Colonic mucosa (tissue), 4 donors: Measurements from ENCODE around the gene SHMT1. TPM values are rescaled to one million over a fixed set of nuclear protein-coding genes. Genes with fewer than 3 reads are reported as not detected.
"Not testable (repeated sequence)": the region's sequence is repeated elsewhere in the genome, so short reads cannot be mapped to it uniquely, and the experiment has no call there.

Source experiments
- DNase-seq: peaks from one replicate; pipeline ENCODE4 v3.0.0-alpha.2; 2020
- H3K27ac ChIP-seq: fragments of 200-600 bp; one replicate; pipeline ENCODE4 v1.8.0; 2021
- H3K27me3 ChIP-seq: fragments of 200-600 bp; one replicate; pipeline ENCODE4 v1.8.0; 2021
- H3K36me3 ChIP-seq: fragments of 200-600 bp; one replicate; pipeline ENCODE4 v1.8.0; 2021
- H3K4me1 ChIP-seq: fragments of 200-600 bp; one replicate; pipeline ENCODE4 v1.8.0; 2021; ENCODE audit warnings: mild to moderate bottlenecking
- H3K4me3 ChIP-seq: fragments of 200-600 bp; one replicate; pipeline ENCODE4 v1.8.0; 2021
- H3K9ac ChIP-seq, 2 donors: one replicate each; pipeline ENCODE4 v1.7.0; 2013; ENCODE audit warnings: control low read depth in 2 of 2, low read depth in 2 of 2, low read length in 2 of 2
- H3K9me3 ChIP-seq: fragments of 200-600 bp; one replicate; pipeline ENCODE4 v1.8.0; 2021
- intact Hi-C: fragments of 100-400 bp; cut with DNase I; formaldehyde crosslinking; loops from one replicate; pipeline ENCODE4 v1.14.1; 2022
- total RNA-seq, 2 donors: library from RNA; stranded (reverse); fragmentation: NEBNext Ultra II Directional in 1 of 2; extraction: Animal tissue kit (Norgen Biotek cat#: 25700) in 1 of 2; gene quantifications; one replicate each; pipeline ENCODE4 v1.2.1, GENCODE V29; 2021
- TF ChIP-seq, protein P1 (sequence below): fragments of 200-600 bp; IDR thresholded peaks from one replicate; pipeline ENCODE4 v1.8.0; 2022; ENCODE audit warnings: antibody characterized with exemption, mild to moderate bottlenecking
- donor health status: healthy.
- donor health status: DM: no; HTN: no; CAD: no.
- donor health status: DM: no; HTN: no; CAD: no.

SHMT1 gene
- total RNA-seq, 2 donors from 2014 or later = 41.4 to 58.0 TPM

DNA sequence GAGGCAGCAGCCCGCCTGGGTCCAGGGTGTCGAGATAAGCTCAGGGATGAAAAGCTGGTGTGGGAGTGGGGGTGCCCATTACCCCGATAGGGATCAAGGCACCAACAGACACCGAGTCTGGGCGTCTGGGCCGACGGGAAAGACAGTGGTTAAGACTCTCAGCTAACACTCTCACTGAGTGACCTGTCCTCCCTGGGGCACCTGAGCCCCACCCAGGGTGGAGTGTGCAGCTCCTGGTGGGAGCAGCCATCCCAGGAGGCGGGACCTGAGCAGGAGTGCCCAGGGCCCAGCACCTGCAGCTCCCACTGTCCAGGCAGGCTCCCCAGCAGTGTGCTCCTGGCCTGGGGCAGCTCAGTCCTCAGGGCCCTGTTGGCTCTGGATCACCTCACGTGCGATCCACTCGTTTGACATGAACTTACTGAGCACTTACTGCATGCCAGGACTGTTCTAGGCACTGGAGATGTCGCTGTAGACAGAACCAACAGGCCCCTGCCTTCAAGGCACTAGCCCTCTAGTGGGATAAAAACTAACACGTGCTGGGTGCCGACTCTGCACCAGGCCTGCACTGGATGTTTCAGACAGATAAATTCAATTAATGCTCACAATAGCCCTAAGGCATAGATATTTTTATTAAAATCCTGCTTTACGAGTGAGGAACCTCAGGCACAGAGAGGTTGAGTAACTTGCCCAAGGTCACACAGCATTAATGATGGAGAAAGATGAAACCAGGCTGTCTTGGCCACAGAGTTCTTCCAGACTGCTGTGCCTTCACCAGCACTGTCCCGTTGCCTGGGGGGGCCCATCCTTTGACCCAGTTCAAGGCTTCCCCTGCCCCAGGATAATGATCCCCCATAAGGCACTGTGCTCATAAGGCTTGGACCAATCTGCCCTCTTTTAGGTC lies 16.1 kb upstream of the SHMT1 start:
- no peak overlapping the region for H3K9ac ChIP-seq
- peaks cover 4% of the 10 kb centered on the region for H3K4me1 ChIP-seq
- H3K9me3 ChIP-seq = no peaks in the 10 kb centered on the region
- intact Hi-C loops = no loop called here
- H3K27me3 ChIP-seq = no peaks in the 10 kb centered on the region
- TF ChIP-seq, protein P1, sequence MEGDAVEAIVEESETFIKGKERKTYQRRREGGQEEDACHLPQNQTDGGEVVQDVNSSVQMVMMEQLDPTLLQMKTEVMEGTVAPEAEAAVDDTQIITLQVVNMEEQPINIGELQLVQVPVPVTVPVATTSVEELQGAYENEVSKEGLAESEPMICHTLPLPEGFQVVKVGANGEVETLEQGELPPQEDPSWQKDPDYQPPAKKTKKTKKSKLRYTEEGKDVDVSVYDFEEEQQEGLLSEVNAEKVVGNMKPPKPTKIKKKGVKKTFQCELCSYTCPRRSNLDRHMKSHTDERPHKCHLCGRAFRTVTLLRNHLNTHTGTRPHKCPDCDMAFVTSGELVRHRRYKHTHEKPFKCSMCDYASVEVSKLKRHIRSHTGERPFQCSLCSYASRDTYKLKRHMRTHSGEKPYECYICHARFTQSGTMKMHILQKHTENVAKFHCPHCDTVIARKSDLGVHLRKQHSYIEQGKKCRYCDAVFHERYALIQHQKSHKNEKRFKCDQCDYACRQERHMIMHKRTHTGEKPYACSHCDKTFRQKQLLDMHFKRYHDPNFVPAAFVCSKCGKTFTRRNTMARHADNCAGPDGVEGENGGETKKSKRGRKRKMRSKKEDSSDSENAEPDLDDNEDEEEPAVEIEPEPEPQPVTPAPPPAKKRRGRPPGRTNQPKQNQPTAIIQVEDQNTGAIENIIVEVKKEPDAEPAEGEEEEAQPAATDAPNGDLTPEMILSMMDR = no peak
- H3K36me3 ChIP-seq = no peaks in the 10 kb centered on the region
- no peak for DNase-seq
- H3K4me3 ChIP-seq = no peak overlapping the region
- H3K27ac ChIP-seq = no peak overlapping the region

DNA sequence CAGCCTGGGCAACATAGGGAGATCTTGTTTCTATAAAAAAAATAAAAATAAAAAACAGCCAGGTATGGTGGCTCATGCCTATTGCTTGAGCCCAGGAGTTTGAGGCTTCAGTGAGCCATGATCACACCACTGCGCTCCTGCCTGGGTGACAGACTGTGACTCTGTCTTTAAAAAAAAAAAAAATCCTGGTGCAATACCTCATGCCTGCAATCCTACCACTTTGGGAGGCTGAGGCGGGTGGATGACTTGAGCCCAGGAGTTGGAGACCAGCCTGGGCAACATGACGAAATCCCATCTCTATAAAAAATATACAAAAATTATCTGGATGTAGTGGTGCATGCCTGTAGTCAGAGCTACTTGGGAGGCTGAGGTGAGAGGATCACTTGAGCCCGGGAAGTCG lies 15.3 kb upstream of the SHMT1 start:
- H3K9ac ChIP-seq, intact Hi-C loops, H3K27ac ChIP-seq, H3K27me3 ChIP-seq, H3K4me3 ChIP-seq, DNase-seq, H3K36me3 ChIP-seq, H3K9me3 ChIP-seq, H3K4me1 ChIP-seq: not testable (repeated sequence)

DNA sequence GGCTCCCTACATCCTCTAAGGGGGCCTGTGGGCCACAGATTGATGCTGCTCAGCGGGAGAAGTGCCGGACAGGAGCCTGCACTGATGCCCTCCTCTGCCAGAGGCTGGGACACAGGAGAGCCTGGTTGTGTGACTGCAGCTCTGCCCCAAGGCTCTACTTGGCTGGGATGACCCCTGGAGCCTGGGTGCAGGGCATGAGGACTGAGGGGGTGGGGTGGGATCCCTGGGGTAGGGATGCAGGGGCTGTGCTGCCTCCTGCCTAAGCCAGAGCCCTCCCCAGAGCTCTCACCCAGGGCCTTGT lies 14.8 kb upstream of the SHMT1 start:
- intact Hi-C loops = no loop called here
- DNase-seq = no peak
- H3K4me3 ChIP-seq = no peak overlapping the region

DNA sequence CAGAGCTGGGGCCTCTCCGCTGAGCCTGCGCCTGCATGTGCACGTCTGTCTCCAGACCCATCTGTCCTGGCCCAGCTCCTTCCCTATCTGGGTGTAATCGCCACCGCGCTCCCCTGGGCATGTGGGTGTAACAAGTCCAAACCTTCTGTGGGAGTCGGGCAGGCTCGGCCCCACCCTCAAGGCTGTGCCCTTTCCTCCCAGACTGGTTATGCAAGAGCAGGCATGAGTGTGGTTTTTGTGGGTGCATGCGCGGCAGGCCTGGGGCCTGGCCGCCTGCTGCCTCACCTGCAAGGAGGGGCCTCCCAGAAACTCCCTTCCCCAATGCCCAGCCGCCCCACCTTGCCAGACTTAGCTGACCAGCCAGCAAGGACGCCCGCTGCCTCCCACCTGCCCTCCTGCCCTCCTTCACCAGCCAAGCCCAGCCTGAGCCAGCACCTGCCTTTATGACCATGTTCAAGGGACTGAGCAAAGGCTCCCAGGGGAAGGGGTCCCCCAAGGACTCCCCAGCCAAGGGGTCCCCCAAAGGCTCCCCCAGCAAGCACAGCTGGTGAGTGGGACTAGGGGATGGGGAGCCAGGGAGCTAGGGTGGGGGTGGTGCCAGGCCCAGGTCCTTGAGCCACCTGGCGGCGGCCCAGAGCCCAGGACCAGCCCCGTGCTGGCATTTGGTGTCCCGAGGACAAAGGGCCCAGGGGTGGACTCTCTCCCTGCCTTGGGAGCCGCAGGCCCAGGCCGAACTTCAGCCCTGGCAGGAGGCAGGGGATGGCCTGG lies 14.3 kb upstream of the SHMT1 start, which contains the start of gene EVPLL:
Gene EVPLL, plus strand, starts transcription at position 342 of the 768 bp plus-strand sequence. CDS start 3,160 bp downstream, outside the sequence.
- Histone ChIP-seq H3K27me3 (no peaks in the 10 kb centered on the region), H3K36me3 (no peaks in the 10 kb centered on the region), H3K4me1 (peaks cover 4% of the 10 kb centered on the region), H3K27ac (no peak within 1 kb of the TSS), H3K9me3 (no peaks in the 10 kb centered on the region), H3K9ac (no peak within 1 kb of the TSS), H3K4me3 (no peak within 1 kb of the TSS)
- intact Hi-C loops = no loop called here
- peak; percentile 81 for DNase-seq
- TF ChIP-seq, protein P1 = no peak

More for the DNA sequence above, 14.8 kb upstream of the SHMT1 start:
- Histone ChIP-seq H3K27ac (no peak overlapping the region), H3K4me1 (peaks cover 4% of the 10 kb centered on the region), H3K9ac (no peak overlapping the region), H3K27me3 (no peaks in the 10 kb centered on the region), H3K36me3 (no peaks in the 10 kb centered on the region), H3K9me3 (no peaks in the 10 kb centered on the region)
- TF ChIP-seq, protein P1 = no peak

DNA sequence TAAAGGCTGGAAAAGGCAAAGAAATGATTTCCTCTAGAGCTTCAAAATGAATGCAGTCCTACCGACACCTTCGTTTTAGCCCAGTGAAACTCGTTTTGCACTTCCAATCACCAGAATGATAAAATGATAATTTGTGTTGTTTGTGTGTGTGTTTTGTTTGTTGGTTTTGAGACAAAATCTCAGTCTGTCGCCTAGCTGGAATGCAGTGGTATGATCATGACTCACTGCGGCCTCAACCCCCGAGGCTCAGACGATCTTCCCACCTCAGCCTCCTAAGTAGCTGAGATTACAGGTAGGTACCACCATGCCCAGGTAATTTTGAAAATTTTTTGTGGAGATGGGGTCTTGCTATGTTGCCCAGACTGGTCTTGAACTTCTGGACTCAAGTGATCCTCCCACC lies 10.9 kb upstream of the SHMT1 start:
- intact Hi-C loops = no loop called here
- no peaks in the 10 kb centered on the region for H3K27me3 ChIP-seq
- no peak overlapping the region for H3K27ac ChIP-seq
- no peaks in the 10 kb centered on the region for H3K9me3 ChIP-seq
- TF ChIP-seq, protein P1 = no peak
- no peak overlapping the region for H3K4me3 ChIP-seq
- H3K36me3 ChIP-seq = no peaks in the 10 kb centered on the region
- DNase-seq = no peak
- H3K4me1 ChIP-seq = peaks cover 4% of the 10 kb centered on the region
- H3K9ac ChIP-seq = no peak overlapping the region

DNA sequence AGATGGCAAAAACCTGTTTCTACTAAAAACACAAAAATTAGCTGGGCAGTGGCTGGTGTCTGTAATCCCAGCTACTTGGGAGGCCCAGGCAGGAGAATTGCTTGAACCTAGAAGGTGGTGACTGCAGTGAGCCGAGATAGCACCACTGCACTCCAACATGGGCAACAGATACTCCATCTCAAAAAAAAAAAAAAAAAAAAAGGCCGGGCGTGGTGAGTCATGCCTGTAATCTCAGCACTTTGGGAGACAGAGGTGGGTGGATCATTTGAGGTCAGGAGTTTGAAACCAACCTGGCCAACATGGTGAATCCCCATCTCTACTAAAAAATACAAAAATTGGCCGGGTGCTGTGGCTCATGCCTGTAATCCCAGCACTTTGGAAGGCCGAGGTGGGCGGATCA lies 9.8 kb upstream of the SHMT1 start:
- H3K9me3 ChIP-seq, H3K27ac ChIP-seq, H3K9ac ChIP-seq, H3K36me3 ChIP-seq, DNase-seq, H3K27me3 ChIP-seq, intact Hi-C loops, H3K4me3 ChIP-seq, H3K4me1 ChIP-seq: not testable (repeated sequence)
